IPS-18a (cell line): Measurements from ENCODE around the gene KIF3B.

Source experiments
- H3K27ac ChIP-seq: one replicate; pipeline ENCODE4 v1.5.1; 2013; ENCODE audit warnings: low read length
- H3K27me3 ChIP-seq: one replicate; pipeline ENCODE4 v1.6.1; 2013; ENCODE audit warnings: mild to moderate bottlenecking, low read length; ENCODE audit not compliant: control insufficient read depth, insufficient read depth
- H3K36me3 ChIP-seq: one replicate; pipeline ENCODE4 v1.6.1; 2013; ENCODE audit warnings: low read depth, low read length; ENCODE audit not compliant: control insufficient read depth
- H3K4me1 ChIP-seq: one replicate; pipeline ENCODE4 v1.6.1; 2013; ENCODE audit warnings: low read depth, low read length; ENCODE audit not compliant: control insufficient read depth
- H3K4me3 ChIP-seq: one replicate; pipeline ENCODE4 v1.5.1; 2013; ENCODE audit warnings: low read length
- H3K9ac ChIP-seq: one replicate; pipeline ENCODE4 v1.6.1; 2013; ENCODE audit warnings: mild to moderate bottlenecking, low read length, moderate library complexity
- H3K9me3 ChIP-seq: one replicate; pipeline ENCODE4 v1.6.1; 2013; ENCODE audit warnings: low read depth, low read length; ENCODE audit not compliant: control insufficient read depth

The KIF3B gene

GRCh38 chr20:32300647-32301046, 23.2 kb downstream of the KIF3B start:
- no peak overlapping the region for H3K4me3 ChIP-seq
- no peaks in the 10 kb centered on the region for H3K36me3 ChIP-seq
- H3K27me3 ChIP-seq, result no peaks in the 10 kb centered on the region
- H3K4me1 ChIP-seq, result no peaks in the 10 kb centered on the region
- H3K27ac ChIP-seq, result no peak overlapping the region
- H3K9me3 ChIP-seq, result no peaks in the 10 kb centered on the region
- no peak overlapping the region for H3K9ac ChIP-seq

DNA sequence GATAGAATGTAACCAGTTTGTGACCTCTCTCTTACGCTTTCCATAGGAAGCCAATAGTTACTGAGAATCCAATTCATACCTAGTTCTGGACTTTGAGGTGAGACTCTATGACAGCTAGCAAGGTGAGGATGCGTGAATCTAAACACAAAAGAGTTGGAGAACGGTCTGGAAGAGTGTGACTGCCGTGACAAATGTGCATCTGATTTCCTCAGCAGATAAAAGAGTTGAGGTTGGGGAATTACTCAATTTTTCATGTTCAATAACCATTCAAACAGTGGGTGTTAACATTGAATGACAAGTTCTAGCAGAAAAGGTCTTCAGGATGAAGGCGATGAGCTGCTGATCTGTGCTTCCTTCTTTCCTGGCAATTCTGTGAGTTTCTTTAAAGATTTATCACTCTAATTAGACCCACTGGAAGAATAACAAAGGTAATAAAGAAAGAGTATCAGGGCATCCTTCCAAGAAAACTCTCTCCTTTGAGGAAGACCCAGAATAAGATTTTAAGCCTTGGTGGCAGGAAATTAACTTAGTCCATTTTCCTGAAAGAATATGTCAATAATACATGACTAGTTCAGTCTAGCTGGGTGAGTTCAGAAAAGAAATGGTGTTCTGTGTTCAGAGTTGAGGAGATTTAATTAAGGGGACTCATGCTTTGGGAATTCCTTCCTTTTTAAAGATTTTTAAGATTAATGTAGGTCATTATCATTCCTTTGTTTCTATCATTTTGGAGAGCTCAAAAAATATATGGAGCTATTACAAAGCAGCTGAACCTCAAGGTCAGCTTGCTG, 24.5 kb downstream of the KIF3B start:
- no peak overlapping the region for H3K9ac ChIP-seq
- no peaks in the 10 kb centered on the region for H3K36me3 ChIP-seq
- H3K9me3 ChIP-seq, result no peaks in the 10 kb centered on the region
- H3K4me1 ChIP-seq, result no peaks in the 10 kb centered on the region
- no peak overlapping the region for H3K4me3 ChIP-seq
- no peak overlapping the region for H3K27ac ChIP-seq
- no peaks in the 10 kb centered on the region for H3K27me3 ChIP-seq

DNA sequence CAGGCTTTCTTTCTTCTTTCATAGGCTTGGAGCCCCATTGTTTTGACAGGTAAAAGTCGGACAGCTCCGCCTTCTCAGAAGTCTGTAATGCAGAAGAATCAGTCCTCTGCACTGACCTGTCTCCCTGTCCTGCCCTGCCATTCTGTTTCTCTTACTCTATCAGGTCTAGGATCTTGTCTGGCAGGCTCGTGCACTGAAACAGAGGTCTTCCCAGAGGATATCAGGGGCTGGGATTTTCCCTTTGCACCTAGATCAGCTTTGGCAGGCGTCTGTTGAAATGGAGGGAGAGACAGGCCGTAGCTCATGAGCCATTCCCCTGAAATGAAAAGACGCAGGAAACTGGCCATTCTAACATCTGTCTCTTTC, 25.0 kb downstream of the KIF3B start:
- Histone ChIP-seq H3K4me3 (no peak overlapping the region), H3K4me1 (no peaks in the 10 kb centered on the region), H3K9me3 (no peaks in the 10 kb centered on the region), H3K36me3 (no peaks in the 10 kb centered on the region), H3K9ac (no peak overlapping the region), H3K27ac (no peak overlapping the region), H3K27me3 (no peaks in the 10 kb centered on the region)

- Histone ChIP-seq H3K4me3 (no peak overlapping the region), H3K27me3 (no peaks in the 10 kb centered on the region), H3K27ac (no peak overlapping the region), H3K9ac (no peak overlapping the region), H3K4me1 (no peaks in the 10 kb centered on the region), H3K36me3 (no peaks in the 10 kb centered on the region), H3K9me3 (no peaks in the 10 kb centered on the region)
Measured at GRCh38 chr20:32304131-32304746, 26.8 kb downstream of the KIF3B start.

GRCh38 chr20:32312718-32313424, 35.4 kb downstream of the KIF3B start:
- H3K4me1 ChIP-seq, result no peaks in the 10 kb centered on the region
- no peaks in the 10 kb centered on the region for H3K9me3 ChIP-seq
- H3K9ac ChIP-seq, result no peak overlapping the region
- no peaks in the 10 kb centered on the region for H3K27me3 ChIP-seq
- H3K4me3 ChIP-seq, result no peak overlapping the region
- no peak overlapping the region for H3K27ac ChIP-seq
- H3K36me3 ChIP-seq, result peaks cover 4% of the 10 kb centered on the region

DNA sequence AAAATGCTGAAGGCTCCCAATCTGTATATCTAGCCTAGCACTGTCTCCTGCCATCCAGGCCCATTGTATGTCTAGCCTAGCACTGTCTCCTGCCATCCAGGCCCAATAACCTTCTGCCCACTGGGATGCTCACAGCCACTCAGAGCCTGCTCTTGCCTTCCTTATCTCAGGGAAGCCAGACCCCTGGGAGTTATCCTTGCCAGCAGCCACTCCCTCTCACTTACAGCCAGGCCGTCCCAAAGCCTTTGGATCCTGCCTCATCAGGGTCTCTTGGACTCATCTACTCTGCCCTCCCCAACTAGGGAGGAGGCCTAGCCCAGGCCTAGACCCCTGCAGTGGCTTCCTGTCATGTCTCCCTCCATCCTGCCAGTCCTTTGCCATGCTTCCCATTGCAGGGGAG, 37.3 kb downstream of the KIF3B start:
- no peak overlapping the region for H3K9ac ChIP-seq
- no peaks in the 10 kb centered on the region for H3K9me3 ChIP-seq
- no peaks in the 10 kb centered on the region for H3K4me1 ChIP-seq
- H3K27ac ChIP-seq, result no peak overlapping the region
- H3K36me3 ChIP-seq, result peaks cover 4% of the 10 kb centered on the region
- no peak overlapping the region for H3K4me3 ChIP-seq
- no peaks in the 10 kb centered on the region for H3K27me3 ChIP-seq

DNA sequence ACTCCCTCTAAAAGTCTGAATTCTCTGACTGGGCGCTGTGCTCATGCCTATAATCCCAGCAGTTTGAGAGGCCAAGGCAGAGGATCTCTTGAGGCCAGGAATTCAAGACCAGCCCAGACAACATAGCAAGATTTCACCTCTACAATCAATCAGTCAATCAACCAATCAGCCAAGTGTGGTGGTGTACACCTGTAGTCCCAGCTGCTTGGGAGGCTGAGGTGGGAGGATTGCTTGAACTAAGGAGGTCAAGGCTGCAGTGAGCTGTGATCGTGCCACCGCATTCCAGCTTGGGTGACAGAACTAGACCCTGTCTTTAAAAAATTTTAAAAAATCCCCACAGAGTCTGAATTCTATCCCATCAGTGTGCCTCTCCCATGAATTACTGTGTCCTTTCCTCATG, 37.9 kb downstream of the KIF3B start:
- peaks cover 4% of the 10 kb centered on the region for H3K36me3 ChIP-seq

DNA sequence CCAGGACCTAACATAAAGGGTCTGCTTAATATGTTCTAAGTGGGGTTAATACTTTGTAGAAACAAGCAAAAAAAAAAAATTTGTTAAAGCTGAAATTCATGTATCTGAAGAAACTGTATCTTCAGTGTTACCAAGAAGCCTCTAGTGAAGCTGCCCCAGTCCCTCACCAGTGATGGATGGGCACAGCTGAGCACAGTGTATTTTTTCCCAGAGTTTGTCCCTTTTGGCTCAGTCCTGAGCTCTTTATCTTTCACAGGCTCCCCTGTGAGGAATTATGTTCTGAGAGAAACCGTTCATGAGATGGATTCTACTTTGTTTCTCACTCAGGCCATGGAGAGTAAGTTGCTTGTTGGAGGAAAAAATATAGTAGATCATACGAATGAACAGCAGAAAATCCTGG, 38.4 kb downstream of the KIF3B start:
- Histone ChIP-seq H3K27ac (no peak overlapping the region), H3K27me3 (no peaks in the 10 kb centered on the region), H3K9ac (no peak overlapping the region), H3K4me1 (no peaks in the 10 kb centered on the region), H3K4me3 (no peak overlapping the region), H3K9me3 (no peaks in the 10 kb centered on the region), H3K36me3 (peaks cover 4% of the 10 kb centered on the region)

More for the DNA sequence above, 37.9 kb downstream of the KIF3B start:
- no peaks in the 10 kb centered on the region for H3K4me1 ChIP-seq
- H3K9me3 ChIP-seq, result no peaks in the 10 kb centered on the region
- no peak overlapping the region for H3K4me3 ChIP-seq
- H3K9ac ChIP-seq, result no peak overlapping the region
- no peaks in the 10 kb centered on the region for H3K27me3 ChIP-seq
- H3K27ac ChIP-seq, result no peak overlapping the region

DNA sequence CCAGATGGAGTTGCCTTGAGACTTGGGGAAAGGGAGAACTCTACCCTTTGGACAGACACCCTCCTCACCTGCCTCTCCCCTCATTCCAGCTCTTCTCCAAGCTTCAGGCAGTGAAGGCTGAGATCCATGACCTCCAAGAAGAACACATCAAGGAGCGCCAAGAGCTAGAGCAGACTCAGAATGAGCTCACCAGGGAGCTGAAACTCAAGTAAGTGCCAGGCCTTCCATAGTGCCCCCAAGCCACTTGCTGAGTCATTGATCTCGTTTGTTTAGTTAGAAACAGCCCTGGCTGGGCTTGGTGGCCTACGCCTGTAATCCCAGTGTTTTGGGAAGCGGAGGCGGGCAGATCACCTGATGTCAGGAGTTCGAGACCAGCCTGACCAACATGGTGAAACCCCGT, 39.2 kb downstream of the KIF3B start:
- H3K9ac ChIP-seq, result no peak overlapping the region
- no peak overlapping the region for H3K4me3 ChIP-seq
- no peaks in the 10 kb centered on the region for H3K9me3 ChIP-seq
- H3K36me3 ChIP-seq, result peaks cover 4% of the 10 kb centered on the region
- no peak overlapping the region for H3K27ac ChIP-seq
- no peaks in the 10 kb centered on the region for H3K4me1 ChIP-seq
- H3K27me3 ChIP-seq, result no peaks in the 10 kb centered on the region

DNA sequence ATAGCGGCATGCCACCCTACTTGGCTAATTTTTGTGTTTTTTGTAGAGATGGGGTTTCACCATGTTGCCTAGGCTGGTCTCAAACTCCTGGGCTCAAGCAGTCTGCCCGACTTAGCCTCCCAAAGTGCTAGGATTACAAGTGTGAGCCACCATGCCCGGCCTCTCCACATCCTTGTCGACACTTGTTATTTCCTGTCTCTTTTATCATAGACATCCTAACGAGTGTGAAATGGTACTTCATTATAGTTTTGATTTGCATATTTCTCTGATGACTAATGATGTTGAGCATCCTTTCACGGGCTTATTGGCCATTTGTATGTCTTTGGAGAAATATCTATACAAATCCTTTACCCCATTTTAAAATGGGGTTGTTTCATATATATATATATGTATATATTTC, 41.6 kb downstream of the KIF3B start:
- Histone ChIP-seq H3K27me3 (no peaks in the 10 kb centered on the region), H3K36me3 (no peaks in the 10 kb centered on the region), H3K9ac (no peak overlapping the region), H3K9me3 (no peaks in the 10 kb centered on the region), H3K4me3 (no peak overlapping the region), H3K27ac (no peak overlapping the region), H3K4me1 (no peaks in the 10 kb centered on the region)

DNA sequence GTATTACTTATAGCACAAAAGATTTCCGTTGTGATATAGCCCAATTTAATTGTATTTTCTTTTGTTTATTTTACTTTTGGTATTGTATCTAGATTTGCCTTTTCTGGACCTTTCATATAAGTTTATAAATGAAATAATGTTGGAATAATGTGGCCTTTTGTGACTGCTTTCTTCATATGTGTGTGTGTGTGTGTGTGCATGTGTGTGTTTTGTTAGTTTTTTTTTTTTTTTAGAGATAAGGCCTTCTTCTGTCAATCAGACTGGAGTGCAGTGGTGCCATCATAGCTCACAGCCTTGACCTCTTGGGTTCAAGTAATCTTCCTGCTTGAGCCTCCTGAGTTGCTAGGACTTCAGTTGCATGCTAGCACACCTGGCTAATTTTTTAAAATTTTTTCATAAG, 42.9 kb downstream of the KIF3B start:
- Histone ChIP-seq H3K4me1 (no peaks in the 10 kb centered on the region), H3K9me3 (no peaks in the 10 kb centered on the region), H3K27ac (no peak overlapping the region), H3K27me3 (no peaks in the 10 kb centered on the region), H3K36me3 (no peaks in the 10 kb centered on the region), H3K9ac (no peak overlapping the region), H3K4me3 (no peak overlapping the region)
